GM23338 (cell line): ENCODE data around the gene ITGA8. TPM values are rescaled to one million over a fixed set of nuclear protein-coding genes. Genes with fewer than 3 reads are reported as not detected.

Experiments
- ATAC-seq: fragments of 200-7000 bp; cut with Tn5 transposase; 3 replicates; pipeline ENCODE4 v1.9.1; 2020
- DNase-seq: peaks from one replicate; pipeline ENCODE4 v3.0.0-alpha.2; 2015; ENCODE audit warnings: low spot score
- H2AFZ ChIP-seq: fragments of 200-600 bp; sonication (generic); 2 replicates; pipeline ENCODE4 v1.8.0; 2016; ENCODE audit warnings: antibody characterized with exemption, mild to moderate bottlenecking, moderate library complexity
- H3F3A ChIP-seq: fragments of 200-600 bp; sonication (generic); replicated peaks from 2 replicates; pipeline ENCODE4 v1.8.0; 2017; ENCODE audit warnings: antibody characterized with exemption, mixed run types, low read depth
- H3K27ac ChIP-seq: fragments of 200-600 bp; sonication (generic); 2 replicates; pipeline ENCODE4 v1.6.1; 2016; ENCODE audit warnings: low read depth
- H3K27me3 ChIP-seq: fragments of 200-600 bp; sonication (generic); 2 replicates; pipeline ENCODE4 v1.8.0; 2016; ENCODE audit warnings: mild to moderate bottlenecking, mixed run types, moderate library complexity; ENCODE audit not compliant: insufficient read depth
- H3K36me3 ChIP-seq: fragments of 200-600 bp; sonication (generic); 2 replicates; pipeline ENCODE4 v1.8.0; 2016; ENCODE audit warnings: mild to moderate bottlenecking; ENCODE audit not compliant: insufficient read depth
- H3K4me1 ChIP-seq: fragments of 200-600 bp; sonication (generic); 2 replicates; pipeline ENCODE4 v1.8.0; 2016; ENCODE audit warnings: mild to moderate bottlenecking, moderate library complexity; ENCODE audit not compliant: insufficient read depth
- H3K4me2 ChIP-seq: fragments of 200-600 bp; sonication (generic); 2 replicates; pipeline ENCODE4 v1.7.1; 2017; ENCODE audit warnings: mixed run types
- H3K4me3 ChIP-seq: fragments of 200-600 bp; sonication (generic); 2 replicates; pipeline ENCODE4 v1.6.1; 2016; ENCODE audit warnings: mixed run types
- H3K79me2 ChIP-seq: fragments of 200-600 bp; sonication (generic); replicated peaks from 2 replicates; pipeline ENCODE4 v1.8.0; 2017; ENCODE audit warnings: mild to moderate bottlenecking; ENCODE audit not compliant: insufficient read depth
- H3K9me2 ChIP-seq: fragments of 200-600 bp; sonication (generic); 2 replicates; pipeline ENCODE4 v1.8.0; 2017; ENCODE audit not compliant: insufficient read depth
- H4K20me1 ChIP-seq: fragments of 200-600 bp; sonication (generic); replicated peaks from 2 replicates; pipeline ENCODE4 v1.8.0; 2017; ENCODE audit warnings: mild to moderate bottlenecking; ENCODE audit not compliant: insufficient read depth
- H3K27ac Mint-ChIP-seq: 2 replicates; pipeline ENCODE4 v1.8.0; 2020; ENCODE audit warnings: inconsistent platforms, mild to moderate bottlenecking, moderate library complexity, mixed read lengths
- H3K27me3 Mint-ChIP-seq: 3 replicates; pipeline ENCODE4 v1.8.0; 2022; ENCODE audit warnings: low read depth, mild to moderate bottlenecking, moderate library complexity, mixed read lengths, inconsistent platforms; ENCODE audit not compliant: insufficient read depth, poor library complexity
- H3K36me3 Mint-ChIP-seq: 3 replicates; pipeline ENCODE4 v1.8.0; 2021; ENCODE audit warnings: low read depth, mild to moderate bottlenecking, inconsistent platforms, moderate library complexity, mixed read lengths
- H3K4me1 Mint-ChIP-seq: 3 replicates; pipeline ENCODE4 v1.8.0; 2020; ENCODE audit warnings: mild to moderate bottlenecking, inconsistent platforms, mixed read lengths
- H3K4me3 Mint-ChIP-seq: 3 replicates; pipeline ENCODE4 v1.8.0; 2021; ENCODE audit warnings: moderate library complexity, mild to moderate bottlenecking, inconsistent platforms, mixed read lengths
- H3K9me3 Mint-ChIP-seq: 3 replicates; pipeline ENCODE4 v1.8.0; 2020; ENCODE audit warnings: moderate library complexity, mild to moderate bottlenecking, inconsistent platforms, mixed read lengths
- CREB1 ChIP-seq: fragments of 250-450 bp; sonication (Bioruptor Pico); IDR thresholded peaks from 2 replicates; pipeline ENCODE4 v1.5.0; 2020; ENCODE audit warnings: low read depth, mild to moderate bottlenecking, moderate library complexity
- ETS1 ChIP-seq: IDR thresholded peaks from 2 replicates; pipeline ENCODE4 v1.6.1; 2016; ENCODE audit warnings: antibody characterized with exemption
- EZH2 ChIP-seq: fragments of 200-600 bp; sonication (generic); IDR thresholded peaks from one replicate; pipeline ENCODE4 v1.8.0; 2017; ENCODE audit warnings: antibody characterized with exemption, mild to moderate bottlenecking, low read depth; ENCODE audit not compliant: unreplicated experiment
- EZH2phosphoT487 ChIP-seq: fragments of 200-600 bp; sonication (generic); IDR thresholded peaks from one replicate; pipeline ENCODE4 v1.8.1; 2018; ENCODE audit warnings: antibody characterized with exemption; ENCODE audit not compliant: unreplicated experiment
- JUNB ChIP-seq: IDR thresholded peaks from one replicate; pipeline ENCODE4 v1.6.1; 2016; ENCODE audit warnings: antibody characterized with exemption; ENCODE audit not compliant: unreplicated experiment
- NANOG ChIP-seq: IDR thresholded peaks from 2 replicates; pipeline ENCODE4 v1.6.1; 2016; ENCODE audit warnings: antibody characterized with exemption, borderline replicate concordance
- POLR2AphosphoS5 ChIP-seq: IDR thresholded peaks from 2 replicates; pipeline ENCODE4 v1.6.1; 2016; ENCODE audit warnings: antibody characterized with exemption, low read depth
- ZNF114 ChIP-seq: fragments of 250-450 bp; sonication (Bioruptor Pico); IDR thresholded peaks from 2 replicates; pipeline ENCODE4 v1.5.0; 2020; ENCODE audit warnings: mild to moderate bottlenecking, moderate library complexity
- ZNF331 ChIP-seq: fragments of 250-450 bp; sonication (Bioruptor Pico); IDR thresholded peaks from 2 replicates; pipeline ENCODE4 v1.5.0; 2020; ENCODE audit warnings: low read depth, mild to moderate bottlenecking, moderate library complexity
- polyA plus RNA-seq: library from polyadenylated mRNA; unstranded; fragments of >200 nt; fragmentation: Nextera tagmentation; extraction: Ambion mirVana; gene quantifications from 2 replicates; pipeline ENCODE4 v1.2.1, GENCODE V29; 2016
- total RNA-seq: library from RNA; depleted of rRNA; stranded (reverse); fragments of >200 nt; shearing (Covaris generic); gene quantifications from 2 replicates; pipeline ENCODE4 v1.2.3, GENCODE V29; 2014
- TF ChIP-seq, protein P1 (sequence below): fragments of 250-450 bp; sonication (Bioruptor Pico); IDR thresholded peaks from 2 replicates; pipeline ENCODE4 v1.5.0; 2020; ENCODE audit warnings: mild to moderate bottlenecking, moderate library complexity

The ITGA8 gene
- total and polyA plus RNA-seq, 2 experiments from 2014 or later, result not detected

DNA sequence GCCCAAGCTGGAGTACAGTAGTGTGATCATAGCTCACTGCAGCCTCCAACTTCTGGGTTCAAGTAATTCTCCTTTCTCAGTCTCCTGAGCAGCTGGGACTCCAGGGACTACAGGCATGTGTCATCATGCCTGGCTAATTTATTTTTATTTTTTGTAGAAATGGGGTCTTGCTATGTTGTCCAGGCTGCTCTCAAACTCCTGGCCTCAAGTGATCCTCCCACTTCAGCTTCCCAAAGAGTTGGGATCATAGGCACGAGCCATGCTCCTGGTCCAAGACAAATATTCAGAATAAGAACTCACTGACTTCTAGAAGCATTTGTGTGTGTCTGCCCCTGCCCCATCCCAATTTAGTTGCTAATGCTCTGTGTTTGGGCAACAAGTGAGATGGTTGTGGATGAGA, 151.8 kb downstream of the ITGA8 start:
- no peaks in the 10 kb centered on the region for H3K27me3 ChIP-seq
- no peaks in the 10 kb centered on the region for H3K79me2 ChIP-seq
- Mint-ChIP-seq H3K4me3 (no peak overlapping the region), H3K36me3 (no peaks in the 10 kb centered on the region), H3K9me3 (no peaks in the 10 kb centered on the region), H3K4me1 (peaks cover 6% of the 10 kb centered on the region), H3K27ac (no peak overlapping the region), H3K27me3 (peaks cover 2% of the 10 kb centered on the region)
- no peak overlapping the region for H3K4me2 ChIP-seq
- H3K9me2 ChIP-seq, result no peaks in the 10 kb centered on the region
- ATAC-seq, result no peak
- no peak overlapping the region for H2AFZ ChIP-seq
- peaks cover 8% of the 10 kb centered on the region for H3K4me1 ChIP-seq
- H3K4me3 ChIP-seq, result no peak overlapping the region
- TF ChIP-seq ZNF331, result no peak
- no peak for TF ChIP-seq EZH2
- no peak for TF ChIP-seq JUNB
- no peak for TF ChIP-seq EZH2phosphoT487
- no peak for TF ChIP-seq ZNF114
- TF ChIP-seq POLR2AphosphoS5, result no peak
- TF ChIP-seq ETS1, result no peak
- no peak for TF ChIP-seq NANOG
- no peak for TF ChIP-seq CREB1 (CRISPR knock-in tag)
- TF ChIP-seq, protein P1, sequence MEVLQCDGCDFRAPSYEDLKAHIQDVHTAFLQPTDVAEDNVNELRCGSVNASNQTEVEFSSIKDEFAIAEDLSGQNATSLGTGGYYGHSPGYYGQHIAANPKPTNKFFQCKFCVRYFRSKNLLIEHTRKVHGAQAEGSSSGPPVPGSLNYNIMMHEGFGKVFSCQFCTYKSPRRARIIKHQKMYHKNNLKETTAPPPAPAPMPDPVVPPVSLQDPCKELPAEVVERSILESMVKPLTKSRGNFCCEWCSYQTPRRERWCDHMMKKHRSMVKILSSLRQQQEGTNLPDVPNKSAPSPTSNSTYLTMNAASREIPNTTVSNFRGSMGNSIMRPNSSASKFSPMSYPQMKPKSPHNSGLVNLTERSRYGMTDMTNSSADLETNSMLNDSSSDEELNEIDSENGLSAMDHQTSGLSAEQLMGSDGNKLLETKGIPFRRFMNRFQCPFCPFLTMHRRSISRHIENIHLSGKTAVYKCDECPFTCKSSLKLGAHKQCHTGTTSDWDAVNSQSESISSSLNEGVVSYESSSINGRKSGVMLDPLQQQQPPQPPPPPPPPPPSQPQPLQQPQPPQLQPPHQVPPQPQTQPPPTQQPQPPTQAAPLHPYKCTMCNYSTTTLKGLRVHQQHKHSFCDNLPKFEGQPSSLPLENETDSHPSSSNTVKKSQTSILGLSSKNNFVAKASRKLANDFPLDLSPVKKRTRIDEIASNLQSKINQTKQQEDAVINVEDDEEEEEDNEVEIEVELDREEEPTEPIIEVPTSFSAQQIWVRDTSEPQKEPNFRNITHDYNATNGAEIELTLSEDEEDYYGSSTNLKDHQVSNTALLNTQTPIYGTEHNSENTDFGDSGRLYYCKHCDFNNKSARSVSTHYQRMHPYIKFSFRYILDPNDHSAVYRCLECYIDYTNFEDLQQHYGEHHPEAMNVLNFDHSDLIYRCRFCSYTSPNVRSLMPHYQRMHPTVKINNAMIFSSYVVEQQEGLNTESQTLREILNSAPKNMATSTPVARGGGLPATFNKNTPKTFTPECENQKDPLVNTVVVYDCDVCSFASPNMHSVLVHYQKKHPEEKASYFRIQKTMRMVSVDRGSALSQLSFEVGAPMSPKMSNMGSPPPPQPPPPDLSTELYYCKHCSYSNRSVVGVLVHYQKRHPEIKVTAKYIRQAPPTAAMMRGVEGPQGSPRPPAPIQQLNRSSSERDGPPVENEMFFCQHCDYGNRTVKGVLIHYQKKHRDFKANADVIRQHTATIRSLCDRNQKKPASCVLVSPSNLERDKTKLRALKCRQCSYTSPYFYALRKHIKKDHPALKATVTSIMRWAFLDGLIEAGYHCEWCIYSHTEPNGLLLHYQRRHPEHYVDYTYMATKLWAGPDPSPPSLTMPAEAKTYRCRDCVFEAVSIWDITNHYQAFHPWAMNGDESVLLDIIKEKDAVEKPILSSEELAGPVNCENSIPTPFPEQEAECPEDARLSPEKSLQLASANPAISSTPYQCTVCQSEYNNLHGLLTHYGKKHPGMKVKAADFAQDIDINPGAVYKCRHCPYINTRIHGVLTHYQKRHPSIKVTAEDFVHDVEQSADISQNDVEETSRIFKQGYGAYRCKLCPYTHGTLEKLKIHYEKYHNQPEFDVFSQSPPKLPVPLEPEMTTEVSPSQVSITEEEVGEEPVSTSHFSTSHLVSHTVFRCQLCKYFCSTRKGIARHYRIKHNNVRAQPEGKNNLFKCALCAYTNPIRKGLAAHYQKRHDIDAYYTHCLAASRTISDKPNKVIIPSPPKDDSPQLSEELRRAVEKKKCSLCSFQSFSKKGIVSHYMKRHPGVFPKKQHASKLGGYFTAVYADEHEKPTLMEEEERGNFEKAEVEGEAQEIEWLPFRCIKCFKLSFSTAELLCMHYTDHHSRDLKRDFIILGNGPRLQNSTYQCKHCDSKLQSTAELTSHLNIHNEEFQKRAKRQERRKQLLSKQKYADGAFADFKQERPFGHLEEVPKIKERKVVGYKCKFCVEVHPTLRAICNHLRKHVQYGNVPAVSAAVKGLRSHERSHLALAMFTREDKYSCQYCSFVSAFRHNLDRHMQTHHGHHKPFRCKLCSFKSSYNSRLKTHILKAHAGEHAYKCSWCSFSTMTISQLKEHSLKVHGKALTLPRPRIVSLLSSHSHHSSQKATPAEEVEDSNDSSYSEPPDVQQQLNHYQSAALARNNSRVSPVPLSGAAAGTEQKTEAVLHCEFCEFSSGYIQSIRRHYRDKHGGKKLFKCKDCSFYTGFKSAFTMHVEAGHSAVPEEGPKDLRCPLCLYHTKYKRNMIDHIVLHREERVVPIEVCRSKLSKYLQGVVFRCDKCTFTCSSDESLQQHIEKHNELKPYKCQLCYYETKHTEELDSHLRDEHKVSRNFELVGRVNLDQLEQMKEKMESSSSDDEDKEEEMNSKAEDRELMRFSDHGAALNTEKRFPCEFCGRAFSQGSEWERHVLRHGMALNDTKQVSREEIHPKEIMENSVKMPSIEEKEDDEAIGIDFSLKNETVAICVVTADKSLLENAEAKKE, result no peak
- no peak for DNase-seq
- no peaks in the 10 kb centered on the region for H3K36me3 ChIP-seq
- no peaks in the 10 kb centered on the region for H3F3A ChIP-seq
- no peak overlapping the region for H3K27ac ChIP-seq
- H4K20me1 ChIP-seq, result no peaks in the 10 kb centered on the region
